H9 (cell line): ENCODE measurements around the gene ZNF488. TPM values are rescaled to one million over a fixed set of nuclear protein-coding genes. Genes with fewer than 3 reads are reported as not detected.

Experiments
- DNase-seq: peaks from one replicate; pipeline ENCODE4 v3.0.0-alpha.2; 2017
- H2AFZ ChIP-seq: one replicate; pipeline ENCODE4 v1.6.1; 2013; ENCODE audit warnings: mild to moderate bottlenecking, low read length, control low read depth, moderate library complexity
- H2AK5ac ChIP-seq: 2 replicates; pipeline ENCODE4 v1.6.1; 2013; ENCODE audit warnings: low read length, control low read depth, mixed read lengths; ENCODE audit not compliant: insufficient read length
- H2BK120ac ChIP-seq: one replicate; pipeline ENCODE4 v1.6.1; 2013; ENCODE audit warnings: low read depth, mild to moderate bottlenecking, low read length, control low read depth, inconsistent platforms; ENCODE audit not compliant: poor library complexity, severe bottlenecking
- H2BK12ac ChIP-seq: 2 replicates; pipeline ENCODE4 v1.6.1; 2013; ENCODE audit warnings: low read length, control low read depth, mixed read lengths, low read depth; ENCODE audit not compliant: insufficient read length
- H2BK15ac ChIP-seq: 2 replicates; pipeline ENCODE4 v1.6.1; 2013; ENCODE audit warnings: low read depth, low read length, control low read depth
- H2BK20ac ChIP-seq: one replicate; pipeline ENCODE4 v1.6.1; 2013; ENCODE audit warnings: low read depth, mild to moderate bottlenecking, low read length, control low read depth, inconsistent platforms; ENCODE audit not compliant: poor library complexity, severe bottlenecking
- H2BK5ac ChIP-seq: 2 replicates; pipeline ENCODE4 v1.6.1; 2013; ENCODE audit warnings: low read length, control low read depth, mixed read lengths; ENCODE audit not compliant: insufficient read length
- H3K14ac ChIP-seq: 2 replicates; pipeline ENCODE4 v1.6.1; 2013; ENCODE audit warnings: low read length, control low read depth; ENCODE audit not compliant: insufficient read depth
- H3K18ac ChIP-seq: 2 replicates; pipeline ENCODE4 v1.6.1; 2013; ENCODE audit warnings: low read depth, mild to moderate bottlenecking, mixed read lengths, low read length, control low read depth; ENCODE audit not compliant: insufficient read length
- H3K23ac ChIP-seq: 2 replicates; pipeline ENCODE4 v1.6.1; 2013; ENCODE audit warnings: low read length, control low read depth, mixed read lengths, low read depth; ENCODE audit not compliant: insufficient read length
- H3K23me2 ChIP-seq: 2 replicates; pipeline ENCODE4 v1.6.1; 2013; ENCODE audit warnings: low read depth, mild to moderate bottlenecking, mixed read lengths, low read length, control low read depth; ENCODE audit not compliant: insufficient read length, poor library complexity, severe bottlenecking
- H3K27ac ChIP-seq: 2 replicates; pipeline ENCODE4 v1.5.1; 2013; ENCODE audit warnings: low read length, control low read depth, mixed read lengths, low read depth; ENCODE audit not compliant: insufficient read length
- H3K27me3 ChIP-seq: 2 replicates; pipeline ENCODE4 v1.6.1; 2013; ENCODE audit warnings: low read length, control low read depth, inconsistent platforms; ENCODE audit not compliant: insufficient read depth
- H3K4ac ChIP-seq: 2 replicates; pipeline ENCODE4 v1.6.1; 2013; ENCODE audit warnings: low read depth, mild to moderate bottlenecking, control low read depth, inconsistent platforms, low read length, moderate library complexity
- H3K4me1 ChIP-seq: 2 replicates; pipeline ENCODE4 v1.6.1; 2013; ENCODE audit warnings: low read length, control low read depth, inconsistent platforms; ENCODE audit not compliant: insufficient read depth
- H3K4me2 ChIP-seq: 2 replicates; pipeline ENCODE4 v1.6.1; 2013; ENCODE audit warnings: low read length, control low read depth, mixed read lengths; ENCODE audit not compliant: insufficient read length, insufficient read depth
- H3K56ac ChIP-seq: 2 replicates; pipeline ENCODE4 v1.6.1; 2013; ENCODE audit warnings: low read depth, mild to moderate bottlenecking, mixed read lengths, low read length, control low read depth; ENCODE audit not compliant: insufficient read length
- H3K79me1 ChIP-seq: 2 replicates; pipeline ENCODE4 v1.6.1; 2013; ENCODE audit warnings: low read depth, mild to moderate bottlenecking, moderate library complexity, low read length, control low read depth, inconsistent platforms; ENCODE audit not compliant: insufficient read depth, poor library complexity, severe bottlenecking
- H3K79me2 ChIP-seq: 2 replicates; pipeline ENCODE4 v1.6.1; 2013; ENCODE audit warnings: low read length, control low read depth, inconsistent platforms; ENCODE audit not compliant: insufficient read depth
- H3K9ac ChIP-seq: 2 replicates; pipeline ENCODE4 v1.6.1; 2013; ENCODE audit warnings: low read length, control low read depth, mixed read lengths; ENCODE audit not compliant: insufficient read length; ENCODE audit errors: extremely low read depth
- H3K9me3 ChIP-seq: one replicate; pipeline ENCODE4 v1.6.1; 2013; ENCODE audit warnings: low read depth, low read length, inconsistent platforms; ENCODE audit not compliant: control insufficient read depth
- H3T11ph ChIP-seq: one replicate; pipeline ENCODE4 v1.6.1; 2013; ENCODE audit warnings: mild to moderate bottlenecking, low read length, control low read depth, inconsistent platforms
- H4K20me1 ChIP-seq: one replicate; pipeline ENCODE4 v1.6.1; 2013; ENCODE audit not compliant: control insufficient read depth, insufficient read length, insufficient read depth
- H4K5ac ChIP-seq: 2 replicates; pipeline ENCODE4 v1.6.1; 2013; ENCODE audit warnings: low read depth, mild to moderate bottlenecking, mixed read lengths, low read length, control low read depth; ENCODE audit not compliant: insufficient read length
- H4K8ac ChIP-seq: replicated peaks from 2 replicates; pipeline ENCODE4 v1.6.1; 2013; ENCODE audit warnings: low read length, control low read depth, mixed read lengths, low read depth; ENCODE audit not compliant: insufficient read length
- H4K91ac ChIP-seq: 2 replicates; pipeline ENCODE4 v1.6.1; 2013; ENCODE audit warnings: low read depth, mild to moderate bottlenecking, moderate library complexity, mixed read lengths, low read length, control low read depth; ENCODE audit not compliant: insufficient read length
- H3K27ac Mint-ChIP-seq, 3 experiments: 2 replicates in 2 of 3; 3 replicates in 1 of 3; pipeline ENCODE4 v1.8.0; 2020 to 2021; ENCODE audit warnings: mixed read lengths in 3 of 3, mild to moderate bottlenecking in 1 of 3, moderate library complexity in 1 of 3
- H3K27me3 Mint-ChIP-seq: 2 replicates; pipeline ENCODE4 v1.8.0; 2021; ENCODE audit warnings: low read depth, mild to moderate bottlenecking, moderate library complexity, mixed read lengths
- H3K36me3 Mint-ChIP-seq, 3 experiments: 2 replicates in 2 of 3; 3 replicates in 1 of 3; pipeline ENCODE4 v1.8.0; 2020 to 2021; ENCODE audit warnings: low read depth in 3 of 3, mixed read lengths in 3 of 3; ENCODE audit not compliant: insufficient read depth in 1 of 3
- H3K4me1 Mint-ChIP-seq, 2 experiments: 2 replicates each; pipeline ENCODE4 v1.8.0; 2020; ENCODE audit warnings: mixed read lengths in 2 of 2
- H3K4me3 Mint-ChIP-seq, 2 experiments: 2 replicates in 1 of 2; 3 replicates in 1 of 2; pipeline ENCODE4 v1.8.0; 2020 to 2021; ENCODE audit warnings: mild to moderate bottlenecking in 2 of 2, mixed read lengths in 2 of 2, moderate library complexity in 1 of 2
- H3K9me3 Mint-ChIP-seq, 2 experiments: 2 replicates in 1 of 2; 3 replicates in 1 of 2; pipeline ENCODE4 v1.8.0; 2020; ENCODE audit warnings: mild to moderate bottlenecking in 2 of 2, mixed read lengths in 2 of 2, moderate library complexity in 1 of 2
- CTCF ChIP-seq: fragments of 200-600 bp; sonication (generic); conservative IDR thresholded peaks from 3 replicates; pipeline ENCODE4 v1.8.0; 2021; ENCODE audit warnings: antibody characterized with exemption, mild to moderate bottlenecking
- WGBS: extraction: QIAGEN DNeasy Blood & Tissue Kit; methylation state at CpG from one replicate; pipeline ENCODE4 v1.1.7; 2013; ENCODE audit warnings: missing lambda C conversion rate, low lambda C conversion rate, mixed read lengths; ENCODE audit not compliant: insufficient read length; ENCODE audit errors: extremely low coverage; 5-methylcytosine and 5-hydroxymethylcytosine counted together
- total RNA-seq: library from RNA; stranded (reverse); gene quantifications from 2 replicates; pipeline ENCODE4 v1.2.1, GENCODE V29; 2021

Gene ZNF488
- total RNA-seq, 1 experiment from 2014 or later: 2.9 TPM

GRCh38 chr10:47362199-47362598 is 21.9 kb downstream of the ZNF488 start:
- Mint-ChIP-seq H3K36me3 (no peaks in the 10 kb centered on the region), H3K27ac (no peak overlapping the region), H3K9me3 (no peaks in the 10 kb centered on the region; a peak in 1 of 5 replicates), H3K4me3 (no peak overlapping the region), H3K27me3 (no peaks in the 10 kb centered on the region), H3K4me1 (peaks cover 17 to 22% of the 10 kb centered on the region in 2 experiments)
- H3K79me1 ChIP-seq: no peaks in the 10 kb centered on the region
- no peak overlapping the region for H3K18ac ChIP-seq
- H3K4me1 ChIP-seq: no peaks in the 10 kb centered on the region
- H3K27me3 ChIP-seq: no peaks in the 10 kb centered on the region
- no peak overlapping the region for H2AK5ac ChIP-seq
- H2BK12ac ChIP-seq: no peak overlapping the region
- no peak overlapping the region for H2AFZ ChIP-seq
- no peak overlapping the region for H3K14ac ChIP-seq
- H4K5ac ChIP-seq: no peak overlapping the region
- H2BK20ac ChIP-seq: no peak overlapping the region
- no CpG with 5 or more reads among the region's 3 CpGs for WGBS
- no peaks in the 10 kb centered on the region for H3K23me2 ChIP-seq
- H3K79me2 ChIP-seq: no peaks in the 10 kb centered on the region
- no peak overlapping the region for H2BK15ac ChIP-seq
- no peak overlapping the region for H3K56ac ChIP-seq
- H4K91ac ChIP-seq: no peak overlapping the region
- H4K20me1 ChIP-seq: no peaks in the 10 kb centered on the region
- H3K27ac ChIP-seq: no peak overlapping the region
- no peak for TF ChIP-seq CTCF
- no peaks in the 10 kb centered on the region for H3K9me3 ChIP-seq
- no peak overlapping the region for H4K8ac ChIP-seq
- no peak overlapping the region for H2BK120ac ChIP-seq
- no peak overlapping the region for H3K4me2 ChIP-seq
- H3K9ac ChIP-seq: no peak overlapping the region
- DNase-seq: no peak
- no peak overlapping the region for H2BK5ac ChIP-seq
- H3K23ac ChIP-seq: no peak overlapping the region
- H3T11ph ChIP-seq: no peak overlapping the region
- no peak overlapping the region for H3K4ac ChIP-seq
